Fibroblast of skin of scalp (primary cell): ENCODE results near the gene CLASRP.
"Not testable (repeated sequence)": the region's sequence is repeated elsewhere in the genome, so short reads cannot be mapped to it uniquely, and the experiment has no call there.

ENCODE experiments used
- DNase-seq: peaks from one replicate; pipeline ENCODE4 v3.0.0-alpha.2; 2013

Gene CLASRP

GRCh38 chr19:45104658-45105349 lies 66.0 kb downstream of the CLASRP start:
- no peak for DNase-seq

GRCh38 chr19:45106363-45106762 lies 67.5 kb downstream of the CLASRP start:
- not testable (repeated sequence) for DNase-seq

GRCh38 chr19:45107621-45108150 lies 68.8 kb downstream of the CLASRP start:
- no peak for DNase-seq

- no peak for DNase-seq
These were observed 72.0 kb downstream of the CLASRP start for GRCh38 chr19:45110851-45111266.

GRCh38 chr19:45112111-45112827 lies 73.4 kb downstream of the CLASRP start:
- DNase-seq = no peak

- DNase-seq = no peak
These were observed 74.8 kb downstream of the CLASRP start for GRCh38 chr19:45113628-45114027.

GRCh38 chr19:45114116-45114515 lies 75.3 kb downstream of the CLASRP start:
- no peak for DNase-seq

GRCh38 chr19:45115809-45116615 lies 77.2 kb downstream of the CLASRP start:
- no peak for DNase-seq

GRCh38 chr19:45117167-45117594 lies 78.3 kb downstream of the CLASRP start:
- no peak for DNase-seq

- DNase-seq = no peak
These were observed 78.8 kb downstream of the CLASRP start for GRCh38 chr19:45117671-45118070.

- DNase-seq = no peak
These were observed 79.3 kb downstream of the CLASRP start for GRCh38 chr19:45118106-45118505.

GRCh38 chr19:45118591-45119355 lies 79.9 kb downstream of the CLASRP start:
- DNase-seq = not testable (repeated sequence)

- no peak for DNase-seq
These were observed 80.7 kb downstream of the CLASRP start for GRCh38 chr19:45119582-45119981.
